ENCODE data around the gene SLX4IP.
A peak's percentile ranks its signal among the peaks of the same experiment; 100 is the strongest.

SLX4IP gene

GRCh38 chr20:10466855-10467254 is 31.8 kb downstream of the SLX4IP start:
- no peak for DNase-seq (ENCODE audit: low read depth)

DNA sequence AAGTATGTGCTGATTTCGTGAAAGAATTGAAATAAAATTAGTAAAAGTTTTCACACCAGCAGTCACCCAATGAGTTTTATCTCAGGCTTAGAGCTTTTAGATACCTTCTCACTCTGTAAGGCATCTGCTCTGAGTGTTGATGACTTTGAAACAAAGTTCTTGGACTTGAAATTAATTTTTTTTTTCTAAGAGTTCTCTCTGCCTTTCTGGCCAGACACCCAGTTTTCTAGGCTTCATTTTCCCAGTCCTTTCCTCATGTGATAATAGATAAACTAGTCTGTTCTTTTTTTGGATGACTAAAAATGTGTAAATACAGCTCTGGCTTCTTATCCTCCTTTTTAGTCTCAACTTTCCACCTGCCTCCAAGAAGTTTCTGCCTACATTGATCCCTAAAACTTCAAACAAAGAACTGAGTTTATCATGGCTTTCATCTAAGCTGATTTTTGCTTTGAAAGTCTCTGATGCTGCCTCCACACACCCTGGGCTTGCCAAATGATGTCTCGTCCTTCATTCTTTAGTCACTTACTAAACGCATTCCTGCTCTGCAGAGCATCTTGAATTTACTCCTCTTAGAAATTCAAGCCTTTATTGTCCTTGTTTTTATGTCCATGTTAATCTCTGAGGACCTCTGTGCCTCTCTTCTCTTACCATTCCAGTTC is 32.7 kb downstream of the SLX4IP start:
- no peak for DNase-seq (ENCODE audit: low read depth)

DNA sequence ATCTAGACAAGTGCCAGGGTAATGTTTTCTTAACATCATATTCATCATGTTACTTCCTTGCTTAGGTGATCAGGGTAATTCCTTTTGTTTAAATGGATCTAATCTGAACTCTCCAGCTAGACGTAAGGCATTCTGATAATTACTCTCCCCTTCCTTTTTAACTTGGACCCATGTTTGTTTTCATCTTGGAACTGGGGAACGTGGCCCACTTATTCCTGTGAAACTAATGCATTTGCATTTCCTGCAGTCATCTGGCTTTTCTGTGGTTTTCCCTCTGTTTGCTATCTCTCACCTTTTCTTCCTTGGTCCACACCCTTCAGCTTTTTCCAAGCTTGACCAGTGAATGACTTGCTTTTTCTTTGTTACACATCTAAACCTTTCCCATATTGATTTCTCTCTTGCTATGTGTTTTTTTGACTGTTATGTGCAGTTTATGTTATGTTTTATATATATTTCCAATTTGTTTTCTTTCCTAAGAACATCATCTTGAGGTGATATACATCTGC is 33.3 kb downstream of the SLX4IP start:
- DNase-seq (ENCODE audit: low read depth): no peak

- DNase-seq (ENCODE audit: low read depth): no peak
These were observed 34.0 kb downstream of the SLX4IP start for GRCh38 chr20:10469056-10469455.

DNA sequence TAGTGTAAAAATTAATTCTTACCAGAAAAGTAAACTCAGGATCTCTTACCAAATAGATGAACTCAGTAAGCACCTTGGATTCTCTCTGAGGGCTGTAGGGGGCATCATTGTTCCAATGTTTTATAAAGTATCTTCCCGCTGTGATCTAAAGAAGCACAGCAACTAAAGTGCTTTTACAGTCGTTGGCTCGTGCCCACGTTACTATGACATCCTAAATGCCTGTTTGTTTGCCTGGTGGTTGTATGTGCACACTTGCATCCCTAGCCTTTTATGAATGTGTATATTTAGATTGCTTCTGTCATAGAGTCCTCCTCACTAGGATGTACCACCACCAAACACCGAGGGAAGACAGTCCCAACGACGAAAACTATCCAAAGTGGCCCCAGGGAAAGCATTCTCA is 34.5 kb downstream of the SLX4IP start:
- peak; percentile 54 for DNase-seq (ENCODE audit: low read depth)

- no peak for DNase-seq (ENCODE audit: low read depth)
These were observed 35.2 kb downstream of the SLX4IP start for GRCh38 chr20:10470276-10470675.

DNA sequence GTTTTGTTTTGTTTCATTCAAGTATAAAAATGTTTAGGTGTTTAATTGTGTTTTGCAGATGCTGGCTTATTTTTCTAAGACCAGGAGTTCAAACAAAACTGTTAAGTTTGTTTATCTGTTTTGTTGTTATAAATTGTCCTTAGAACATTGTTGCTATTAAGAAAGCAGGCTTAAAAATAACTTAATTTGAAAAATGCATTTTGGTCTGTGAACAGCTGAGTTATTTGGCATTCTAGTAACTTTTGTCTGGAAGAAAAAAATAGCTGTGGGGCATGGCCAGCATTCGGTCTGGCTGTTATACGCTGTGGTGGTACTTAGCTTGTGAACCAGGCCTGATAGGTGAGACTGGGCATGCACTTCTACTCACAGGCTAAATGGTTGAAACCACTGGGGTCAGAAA is 37.8 kb downstream of the SLX4IP start:
- no peak for DNase-seq (ENCODE audit: low read depth)

DNA sequence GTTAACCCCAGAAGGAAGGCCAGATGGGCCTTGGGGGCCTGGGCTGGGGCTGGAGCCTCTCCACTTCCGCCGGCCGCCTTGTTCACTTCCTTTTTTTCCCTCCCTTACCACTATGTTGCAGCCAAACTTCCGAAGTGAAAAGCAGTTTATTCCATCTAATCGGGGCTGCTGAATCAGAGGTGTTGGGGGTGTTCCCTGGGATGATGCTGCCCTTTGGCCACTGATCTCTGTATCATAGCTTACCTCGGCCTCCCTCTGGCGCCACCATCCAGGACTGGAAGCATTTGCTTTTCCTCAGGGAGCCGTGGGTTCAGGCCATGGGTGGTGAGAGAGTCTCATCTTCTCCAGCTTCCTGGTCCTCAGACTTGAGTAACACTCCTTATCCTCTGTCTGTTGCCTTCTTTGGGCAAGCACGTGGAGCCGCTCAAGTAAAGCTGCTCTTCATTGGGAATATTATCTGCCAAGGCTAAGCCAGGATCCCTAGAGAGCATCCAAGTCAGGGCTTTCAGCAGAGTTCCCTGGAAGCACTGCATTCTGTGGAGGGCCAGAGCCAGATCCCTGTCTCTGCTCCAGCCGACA is 39.6 kb downstream of the SLX4IP start:
- DNase-seq (ENCODE audit: low read depth): no peak

- no peak for DNase-seq (ENCODE audit: low read depth)
These were observed 40.1 kb downstream of the SLX4IP start for GRCh38 chr20:10475225-10475624.

DNA sequence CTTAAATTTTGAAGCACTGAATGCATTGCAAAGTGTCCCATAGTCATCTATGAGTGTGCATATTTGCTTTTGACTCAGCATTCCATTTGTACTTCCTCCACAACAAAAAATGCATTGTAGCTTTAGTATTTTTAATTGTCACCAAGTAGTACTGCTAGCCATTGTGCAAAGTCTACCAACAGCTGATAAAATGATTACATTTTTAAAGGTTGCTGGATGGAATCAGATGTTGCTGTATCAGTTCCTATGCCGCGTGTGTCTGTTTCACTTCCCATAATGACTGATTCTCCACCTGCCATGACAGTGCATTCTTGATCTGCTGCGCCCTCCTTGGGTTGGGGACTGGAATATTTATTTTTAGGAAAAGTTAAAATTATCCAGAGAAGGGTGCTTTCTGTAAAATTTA is 41.2 kb downstream of the SLX4IP start:
- DNase-seq (ENCODE audit: low read depth): no peak

GRCh38 chr20:10478205-10478604 is 43.1 kb downstream of the SLX4IP start:
- no peak for DNase-seq (ENCODE audit: low read depth)

DNA sequence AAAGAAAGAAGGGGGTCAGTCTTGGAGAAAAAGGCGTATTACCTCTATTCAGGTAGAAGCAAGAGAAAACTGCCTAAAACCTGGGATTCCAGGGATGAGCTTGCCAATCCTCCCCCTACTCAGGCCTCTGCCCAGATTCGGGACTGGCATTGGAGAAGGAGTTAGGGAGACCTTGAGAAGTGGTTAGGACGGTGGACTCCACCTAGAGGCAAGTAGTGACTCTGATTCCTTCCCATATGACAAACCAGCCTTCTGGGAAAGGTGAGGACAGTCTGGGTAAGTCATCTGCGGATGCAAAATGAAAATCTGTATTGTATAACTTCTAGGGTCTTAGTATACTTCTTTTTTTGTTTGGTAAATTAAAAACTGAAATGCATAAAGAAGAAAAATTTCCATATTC is 43.8 kb downstream of the SLX4IP start:
- DNase-seq (ENCODE audit: low read depth): no peak

DNA sequence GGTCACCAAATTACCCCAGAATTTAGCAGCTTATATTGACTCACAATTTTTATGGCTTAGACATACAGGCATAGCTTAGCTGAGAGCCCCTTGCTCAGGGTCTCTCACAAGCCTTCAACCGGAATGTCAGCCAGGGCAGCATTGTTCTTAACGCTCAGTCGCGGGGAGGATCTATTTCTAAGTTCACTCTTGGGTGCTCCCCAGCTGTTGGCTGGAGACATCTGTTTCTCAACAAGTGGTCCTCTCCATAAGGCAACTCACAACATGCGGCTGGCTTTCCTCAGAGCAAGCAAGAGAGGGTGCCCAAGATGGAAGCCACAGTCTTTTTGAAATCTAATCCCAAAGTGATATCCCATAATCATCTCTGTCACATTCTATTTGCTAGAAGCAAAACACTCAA is 46.6 kb downstream of the SLX4IP start:
- no peak for DNase-seq (ENCODE audit: low read depth)

GRCh38 chr20:10483691-10484090 is 48.6 kb downstream of the SLX4IP start:
- DNase-seq (ENCODE audit: low read depth): peak; percentile 81

DNA sequence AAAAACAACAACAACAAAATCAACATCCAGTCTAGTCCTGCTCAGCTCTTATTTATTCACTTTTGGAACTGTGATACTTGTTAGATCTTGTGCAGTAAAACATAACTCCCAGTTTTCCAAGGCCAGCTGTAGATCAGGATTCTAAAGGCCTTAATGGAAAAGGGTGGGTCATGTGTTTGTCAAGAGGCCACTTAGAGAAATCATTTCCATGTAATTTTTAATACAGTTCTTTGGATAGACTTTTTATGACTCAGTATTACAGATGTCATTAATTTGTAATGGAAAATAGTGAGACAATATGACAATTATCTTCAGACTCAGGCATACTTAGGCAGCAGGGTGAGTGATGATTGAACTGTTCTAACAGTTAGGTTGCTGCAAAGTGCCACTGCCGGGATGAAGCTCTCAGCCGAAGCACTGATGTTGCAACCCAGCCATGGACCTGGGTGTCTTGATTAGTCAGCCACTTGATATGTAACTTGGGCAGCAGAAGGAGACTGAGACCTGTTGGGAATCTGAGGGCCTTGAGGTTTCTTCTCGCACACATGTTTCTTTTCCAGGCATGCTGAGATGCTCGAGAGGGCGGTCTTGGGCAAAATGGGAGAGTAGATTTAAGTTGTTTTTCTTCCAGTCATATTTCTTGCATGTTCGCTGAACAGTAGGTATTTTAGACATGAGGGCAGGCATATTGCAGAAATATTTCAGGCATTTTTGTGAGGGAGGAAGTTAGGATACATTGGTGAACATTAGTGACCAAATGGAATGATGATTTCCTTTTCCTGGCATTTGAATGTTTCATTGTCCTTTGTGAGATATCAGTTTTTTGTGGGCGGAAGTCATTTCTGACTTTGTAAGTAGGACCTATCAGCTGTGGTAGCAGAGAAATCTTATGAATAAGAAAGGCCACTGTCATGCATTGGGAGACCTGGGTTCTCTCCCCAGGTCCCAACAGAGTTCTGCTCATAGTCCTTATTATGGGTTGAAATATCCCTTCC is 52.3 kb downstream of the SLX4IP start:
- DNase-seq (ENCODE audit: low read depth): no peak

DNA sequence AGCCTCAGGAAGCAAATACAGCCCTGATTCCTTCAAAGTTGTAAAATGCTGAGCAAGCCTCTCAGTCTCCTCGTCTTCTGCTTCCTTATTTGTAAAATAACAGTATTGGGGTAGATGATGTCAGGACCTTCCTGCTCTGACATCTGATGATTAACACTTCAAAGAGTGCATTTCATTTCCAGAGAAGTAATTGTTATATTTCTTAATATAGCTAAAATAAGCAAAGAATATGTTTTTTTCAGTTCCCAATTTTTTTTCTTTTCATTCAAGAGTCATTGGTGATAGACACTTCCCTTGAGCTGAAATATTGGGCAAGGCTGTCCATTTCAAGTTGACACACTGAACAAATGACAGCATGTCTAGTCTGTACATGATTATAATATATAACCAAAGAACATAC is 53.4 kb downstream of the SLX4IP start:
- DNase-seq (ENCODE audit: low read depth): no peak

GRCh38 chr20:10489853-10490252 is 54.7 kb downstream of the SLX4IP start:
- DNase-seq (ENCODE audit: low read depth): no peak

DNA sequence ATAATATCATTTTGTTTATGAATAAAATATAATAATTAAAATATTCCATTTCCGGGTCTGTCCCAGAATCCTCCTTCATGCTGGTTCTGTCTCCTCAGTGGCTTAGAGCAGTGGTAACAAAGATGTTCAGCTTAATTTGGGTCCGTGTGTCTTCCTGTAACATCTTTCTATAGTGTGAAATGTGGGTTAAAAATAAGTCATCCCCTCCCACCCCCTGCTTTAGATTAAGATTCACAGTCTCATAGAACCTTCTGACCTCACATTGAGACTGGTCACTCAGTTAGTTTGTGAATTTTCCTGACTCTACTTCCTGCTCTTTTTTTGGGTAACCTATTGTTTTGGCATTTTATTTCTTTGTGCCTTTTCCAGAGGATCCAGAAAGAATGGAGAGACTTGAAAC is 55.2 kb downstream of the SLX4IP start:
- DNase-seq (ENCODE audit: low read depth): no peak

DNA sequence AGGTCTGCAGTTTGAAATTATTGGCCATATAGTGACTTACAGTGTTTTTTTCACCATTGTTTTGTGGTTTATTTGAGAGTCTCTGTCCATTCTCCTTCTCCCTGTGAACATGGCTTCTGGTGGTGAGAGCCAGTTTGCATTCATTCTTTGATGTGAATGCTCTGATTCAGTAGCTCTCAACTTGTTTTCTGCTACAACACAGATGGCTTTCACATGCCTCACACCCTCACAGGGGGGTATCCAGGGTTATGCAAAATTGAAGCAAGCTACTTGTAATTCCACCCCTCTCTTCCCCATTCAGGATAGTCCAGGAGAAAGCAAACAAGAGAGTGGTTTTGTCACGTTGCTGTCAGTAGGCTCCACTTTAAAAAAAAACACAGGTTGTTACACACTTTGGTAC is 55.6 kb downstream of the SLX4IP start:
- DNase-seq (ENCODE audit: low read depth): no peak

GRCh38 chr20:10492065-10492464 is 57.0 kb downstream of the SLX4IP start:
- no peak for DNase-seq (ENCODE audit: low read depth)

DNA sequence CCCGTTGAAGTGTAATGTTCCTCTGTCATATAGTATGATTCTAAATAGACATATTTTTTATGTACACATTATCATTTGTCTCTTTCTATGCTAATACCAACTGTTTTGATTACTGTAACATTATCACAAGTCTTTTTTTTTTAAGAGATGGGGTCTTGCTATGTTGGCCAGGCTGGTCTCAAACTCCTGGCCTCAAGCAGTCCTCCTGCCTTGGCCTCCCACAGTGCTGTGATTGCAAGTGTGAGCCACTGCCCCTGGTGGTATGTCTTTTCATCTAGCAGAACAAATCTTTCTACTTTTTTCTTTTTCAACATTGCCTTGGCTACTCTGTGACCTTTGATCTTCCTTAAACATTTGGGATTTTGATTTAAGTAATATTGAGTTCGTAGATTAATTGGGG is 57.7 kb downstream of the SLX4IP start:
- no peak for DNase-seq (ENCODE audit: low read depth)

DNA sequence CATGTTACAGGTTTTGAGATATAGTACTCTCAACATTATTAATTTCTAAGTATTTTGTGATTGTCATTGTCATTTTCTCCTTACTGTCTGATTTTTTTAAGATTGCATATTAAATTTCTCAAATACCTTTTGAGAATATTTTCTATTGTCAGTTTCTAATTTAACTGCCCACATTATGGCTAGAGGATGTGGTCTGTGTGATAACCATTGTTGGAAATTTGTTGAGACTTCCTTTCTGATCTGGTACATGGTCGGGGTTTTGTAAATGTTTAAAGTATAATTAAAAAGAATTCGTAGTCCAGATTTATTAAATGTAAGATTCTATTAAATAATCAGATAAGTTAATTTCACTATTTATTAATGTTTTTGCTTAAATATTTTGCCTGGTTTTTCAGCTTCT is 60.1 kb downstream of the SLX4IP start:
- no peak for DNase-seq (ENCODE audit: low read depth)

GRCh38 chr20:10496465-10496864 is 61.4 kb downstream of the SLX4IP start:
- DNase-seq (ENCODE audit: low read depth): no peak

Measured in CMK (cell line).